ELR (cell line): ENCODE data around the gene GDF9.
A peak's percentile ranks its signal among the peaks of the same experiment; 100 is the strongest.

Experiments
- DNase-seq: peaks from one replicate; pipeline ENCODE4 v3.0.0-alpha.2; 2015; ENCODE audit warnings: low read depth

GDF9 gene

DNA sequence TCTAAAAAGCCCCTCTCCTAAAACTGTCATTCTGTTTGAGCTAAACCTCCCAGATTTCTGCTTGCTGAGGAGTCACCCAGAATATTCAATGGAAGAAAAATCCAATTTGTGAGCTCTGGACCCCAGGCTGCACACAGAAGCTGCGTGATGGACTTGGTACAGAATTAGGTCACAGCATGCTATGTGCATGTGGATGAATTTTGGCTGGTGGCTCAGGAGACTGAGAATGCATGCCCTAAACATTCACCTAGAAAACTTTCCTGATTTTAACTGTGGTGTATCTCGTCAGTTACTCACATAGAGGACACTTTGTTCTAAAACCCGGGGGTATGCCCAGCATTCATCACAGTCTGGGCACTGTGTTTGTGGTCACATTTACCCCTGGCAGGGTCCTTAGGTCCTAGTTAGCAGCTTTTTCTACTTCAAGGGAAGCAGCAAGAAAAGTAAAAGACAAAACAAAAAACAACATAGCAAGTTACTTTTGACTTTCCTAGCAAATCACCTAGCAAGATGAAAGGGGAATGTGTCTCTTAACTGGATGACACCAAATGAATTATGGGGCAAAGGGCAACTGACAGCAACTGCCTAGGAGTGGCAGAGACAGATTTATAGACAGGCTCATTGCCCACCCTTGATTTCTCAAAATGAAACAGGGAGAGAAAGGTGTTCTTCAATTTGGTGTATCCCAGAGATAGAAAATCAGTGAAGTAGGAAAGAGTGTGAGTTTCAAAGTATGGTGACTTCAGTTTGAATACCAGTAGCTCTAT, 27.6 kb downstream of the GDF9 start:
- no peak for DNase-seq

DNA sequence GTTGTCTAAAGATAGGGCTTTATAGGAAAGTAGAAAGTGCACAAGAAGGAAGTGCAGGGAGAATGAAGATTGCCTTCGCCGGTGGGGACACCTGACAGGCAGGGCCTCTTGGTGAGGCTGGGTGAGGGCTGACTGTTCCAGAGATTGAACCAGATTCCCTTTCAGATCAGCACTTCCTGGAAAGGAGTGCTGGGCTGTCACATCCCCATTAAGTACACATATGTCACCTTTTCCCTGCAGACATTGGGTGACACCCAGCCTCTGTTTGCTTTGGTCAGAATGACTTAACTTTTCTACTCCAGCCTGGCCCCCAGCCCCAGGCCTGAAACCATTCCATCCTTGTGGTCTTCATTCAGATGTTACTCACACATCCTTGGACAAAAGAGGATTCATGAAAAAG, 28.4 kb downstream of the GDF9 start:
- DNase-seq: no peak

DNA sequence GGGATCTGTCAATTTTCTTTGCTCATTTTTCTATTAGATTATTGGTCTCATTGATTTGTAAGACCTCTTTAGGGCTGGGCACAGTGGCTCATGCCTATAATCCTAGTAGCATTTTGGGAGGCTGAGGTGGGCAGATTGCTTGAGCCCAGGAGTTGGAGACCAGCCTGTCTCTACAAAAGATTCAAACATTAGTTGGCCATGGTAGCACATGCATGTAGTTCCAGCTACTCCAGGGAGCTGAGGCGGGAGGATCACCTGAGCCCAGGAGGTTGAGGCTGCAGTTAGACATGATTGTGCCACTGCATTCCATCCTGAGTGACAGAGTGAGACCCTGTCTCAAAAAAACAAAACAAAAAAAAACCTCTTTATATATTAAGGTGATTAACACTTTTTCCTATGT, 29.4 kb downstream of the GDF9 start:
- DNase-seq: no peak

DNA sequence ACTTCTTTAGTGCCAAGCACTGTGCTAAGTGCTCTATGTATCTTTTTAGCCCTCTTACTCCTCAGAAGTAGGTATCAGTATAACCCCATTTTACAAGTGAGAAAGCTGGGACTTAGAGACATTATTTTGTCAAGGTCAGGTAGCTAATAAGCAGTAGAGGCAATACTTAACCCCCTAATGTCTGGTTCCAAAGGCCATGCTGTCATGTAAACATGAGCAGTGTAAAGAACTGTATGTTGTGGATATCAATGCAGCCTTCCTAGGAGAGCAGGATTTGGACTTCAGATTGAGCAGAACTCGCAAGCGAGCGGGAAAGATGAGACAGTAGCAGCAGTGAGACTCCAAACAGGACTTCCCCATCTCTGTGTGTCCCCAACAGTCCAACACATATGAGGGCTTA, 32.2 kb downstream of the GDF9 start:
- DNase-seq: no peak

DNA sequence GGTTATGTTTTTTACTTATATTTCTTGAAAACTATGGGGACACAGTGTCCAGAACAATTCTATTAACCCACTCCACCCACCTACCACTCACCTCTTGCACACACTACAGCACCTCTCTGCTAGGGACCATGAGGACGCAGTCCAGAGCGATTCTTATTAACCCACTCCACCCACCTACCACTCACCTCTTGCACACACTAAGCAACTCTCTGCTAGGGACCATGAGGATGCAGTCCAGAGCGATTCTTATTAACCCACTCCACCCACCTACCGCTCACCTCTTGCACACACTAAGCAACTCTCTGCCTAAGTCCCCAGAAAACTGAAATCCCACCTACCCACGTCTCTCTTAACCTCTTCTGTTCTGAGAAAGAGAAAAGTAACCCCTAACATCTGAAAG, 33.7 kb downstream of the GDF9 start:
- no peak for DNase-seq

DNA sequence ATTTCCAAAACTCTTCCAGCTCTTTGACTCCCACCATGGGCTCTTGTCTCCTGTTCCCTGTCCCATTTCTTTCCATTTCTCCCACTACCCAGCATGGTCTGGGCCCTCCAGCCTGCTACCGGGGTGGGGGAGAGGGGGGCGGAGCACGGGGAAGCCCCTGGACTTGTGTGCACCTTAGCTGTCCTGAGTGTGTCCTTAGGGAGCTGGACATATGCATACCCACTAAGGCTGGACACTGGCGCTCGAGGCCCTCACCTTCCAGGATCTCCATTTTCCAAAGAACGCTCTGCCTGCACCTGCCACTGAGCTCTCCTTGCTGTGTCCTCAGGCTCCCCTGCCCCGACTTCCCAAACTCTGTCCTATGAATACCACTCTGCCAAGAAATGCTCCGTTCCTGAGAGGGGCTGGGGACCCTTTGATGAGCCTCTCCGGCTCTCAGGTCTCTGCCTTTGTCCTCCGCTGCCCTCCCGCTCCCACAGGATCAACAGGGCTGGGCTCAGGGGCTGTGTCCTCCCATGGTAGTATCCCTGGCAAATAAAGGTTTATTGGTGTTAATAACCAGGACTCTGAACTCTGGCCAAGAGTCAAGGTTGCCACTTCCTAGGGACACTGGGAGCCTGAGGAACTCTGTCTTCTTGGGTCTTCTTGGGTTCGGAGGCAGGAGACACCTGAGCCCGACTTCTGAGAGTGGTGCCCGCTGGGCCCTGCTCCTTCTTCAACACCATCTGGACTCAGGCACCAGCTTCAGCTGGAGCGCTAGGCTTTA, 35.0 kb downstream of the GDF9 start:
- no peak for DNase-seq

DNA sequence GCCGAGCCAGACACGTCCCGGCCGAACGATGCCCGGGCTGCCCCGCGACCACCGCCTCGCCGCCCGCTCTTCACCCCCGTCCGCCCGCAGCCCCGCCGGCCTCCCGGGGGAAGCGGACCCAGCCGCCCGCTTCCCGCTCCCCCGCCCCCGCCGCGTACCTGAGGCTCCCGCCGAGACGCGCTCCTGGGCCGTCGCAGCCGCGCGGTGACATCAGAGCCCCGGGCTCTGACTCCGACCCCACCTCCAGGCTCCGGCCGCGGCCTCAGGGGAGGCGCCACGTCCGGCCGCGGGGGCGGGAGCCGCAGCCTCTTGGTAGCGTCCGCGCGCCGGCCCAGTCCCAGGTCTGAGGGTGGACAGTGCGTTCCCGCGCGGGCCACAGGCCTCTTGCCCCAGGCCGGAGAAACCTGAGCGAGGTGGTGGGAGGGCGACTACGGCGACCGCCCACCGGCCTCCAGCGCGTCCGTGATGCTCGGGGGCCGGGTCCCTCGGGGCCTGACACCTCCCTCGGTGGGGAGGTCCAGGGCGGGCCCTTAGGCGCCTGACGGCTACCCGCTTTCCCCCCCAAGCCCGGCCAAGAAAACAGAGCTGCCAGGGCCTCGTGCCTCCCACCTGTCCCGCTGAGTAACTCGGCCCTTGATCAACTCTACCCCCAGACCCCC, 35.7 kb downstream of the GDF9 start, which contains the start of gene SHROOM1:
Gene SHROOM1 (minus strand): TSS at position 212 of the 659 bp plus-strand sequence. CDS start 4,507 bp downstream, outside the sequence.
- DNase-seq: peak; percentile 84

DNA sequence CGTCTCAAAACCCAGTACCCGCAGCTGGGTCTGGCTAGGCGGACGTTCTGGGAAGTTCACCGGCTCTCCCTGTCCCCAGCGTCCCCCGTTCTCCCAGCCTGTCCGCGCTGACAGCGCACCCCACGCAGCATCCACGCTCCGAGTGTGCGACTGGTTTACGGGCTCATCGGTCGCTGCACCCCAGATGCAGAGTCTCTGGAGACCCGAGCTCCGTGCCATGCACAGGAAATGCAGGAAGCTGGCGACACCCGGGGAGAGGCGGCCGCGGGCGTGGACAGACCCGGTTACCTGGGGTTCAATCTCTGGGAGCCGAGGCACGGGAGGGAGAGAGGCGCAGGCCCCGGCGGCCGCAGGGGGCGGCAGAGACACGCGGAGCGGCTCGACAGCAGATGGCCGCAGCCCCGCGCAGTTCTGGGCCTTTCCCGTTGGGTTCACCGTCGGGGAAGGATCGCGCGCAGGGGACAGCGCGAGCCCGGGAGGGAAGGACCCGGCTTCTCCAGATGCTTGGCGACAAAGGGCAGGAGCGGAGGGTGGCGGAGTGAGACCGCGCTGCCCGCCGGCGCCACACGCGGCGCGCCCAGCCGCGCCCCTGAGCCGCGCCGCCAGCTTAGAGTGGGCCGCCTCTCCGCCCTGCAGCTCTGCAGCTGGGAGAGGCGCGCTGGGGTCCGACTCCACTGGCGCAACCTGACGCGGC, 36.4 kb downstream of the GDF9 start:
- peak; percentile 83 for DNase-seq

DNA sequence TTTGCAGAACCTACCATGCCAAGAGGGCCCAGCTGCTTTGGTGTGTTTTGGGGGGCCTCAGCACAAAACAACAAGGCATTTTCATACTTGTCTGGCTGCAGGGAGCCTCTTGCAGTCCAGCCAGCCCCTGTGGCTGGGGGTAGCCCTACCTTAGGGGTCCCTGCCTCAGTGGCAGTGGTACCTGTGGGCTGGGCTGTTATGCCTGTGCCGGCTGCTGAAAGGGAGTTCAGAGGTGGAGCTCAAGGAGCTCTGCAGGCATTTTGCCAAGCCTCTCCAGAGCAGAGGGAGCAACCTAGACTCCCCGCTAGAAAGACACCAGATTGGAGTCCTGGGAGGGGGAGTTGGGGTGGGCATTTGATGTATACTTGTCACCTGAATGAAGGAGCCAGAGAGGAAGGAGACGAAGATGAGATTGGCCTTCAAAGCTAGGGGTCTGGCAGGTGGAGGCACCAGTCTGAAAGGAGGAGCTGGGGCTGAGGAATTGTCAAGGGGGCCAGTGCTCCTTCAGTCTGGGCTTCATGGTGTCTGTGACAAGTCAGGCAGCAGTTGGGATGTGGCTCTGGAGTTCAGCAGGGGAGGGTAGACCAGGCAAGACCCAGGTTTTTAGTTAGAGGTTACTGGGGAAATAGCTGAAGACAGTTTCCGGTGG, 37.3 kb downstream of the GDF9 start:
- no peak for DNase-seq

DNA sequence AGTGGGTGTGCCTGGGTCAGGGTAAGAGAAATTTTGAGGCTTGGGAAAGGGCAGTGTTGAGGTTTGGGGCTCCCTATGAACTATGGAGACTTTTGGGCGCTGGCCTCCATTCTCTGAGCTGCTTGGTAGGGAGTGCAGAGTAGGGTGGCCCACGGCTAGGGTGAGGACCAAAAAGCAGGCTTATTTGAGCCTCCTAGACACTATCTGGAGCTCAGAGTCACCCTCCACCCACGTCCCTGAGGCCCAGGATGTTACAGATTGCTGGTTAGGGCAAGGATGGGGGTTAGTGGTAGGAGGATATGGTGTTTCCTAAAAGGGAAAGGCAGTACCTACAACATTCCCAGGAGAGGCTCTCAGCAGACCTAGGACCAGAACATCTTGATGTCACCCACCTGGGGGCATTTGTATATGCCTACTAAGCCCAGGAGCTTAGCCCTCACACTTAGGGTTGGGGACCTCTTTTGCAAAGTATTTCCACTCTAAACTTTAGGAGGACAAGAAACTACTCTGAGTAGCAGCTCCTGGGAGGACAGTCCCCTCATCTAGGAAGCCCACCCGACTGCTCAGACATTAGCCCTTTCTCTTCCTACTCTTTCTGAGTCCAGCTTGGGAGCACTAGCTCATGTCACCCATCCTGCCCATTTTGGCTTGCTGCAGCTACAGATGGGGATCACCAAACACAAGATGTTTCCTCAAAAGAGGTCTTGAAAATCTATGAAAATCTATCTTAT, 38.2 kb downstream of the GDF9 start:
- DNase-seq: no peak

DNA sequence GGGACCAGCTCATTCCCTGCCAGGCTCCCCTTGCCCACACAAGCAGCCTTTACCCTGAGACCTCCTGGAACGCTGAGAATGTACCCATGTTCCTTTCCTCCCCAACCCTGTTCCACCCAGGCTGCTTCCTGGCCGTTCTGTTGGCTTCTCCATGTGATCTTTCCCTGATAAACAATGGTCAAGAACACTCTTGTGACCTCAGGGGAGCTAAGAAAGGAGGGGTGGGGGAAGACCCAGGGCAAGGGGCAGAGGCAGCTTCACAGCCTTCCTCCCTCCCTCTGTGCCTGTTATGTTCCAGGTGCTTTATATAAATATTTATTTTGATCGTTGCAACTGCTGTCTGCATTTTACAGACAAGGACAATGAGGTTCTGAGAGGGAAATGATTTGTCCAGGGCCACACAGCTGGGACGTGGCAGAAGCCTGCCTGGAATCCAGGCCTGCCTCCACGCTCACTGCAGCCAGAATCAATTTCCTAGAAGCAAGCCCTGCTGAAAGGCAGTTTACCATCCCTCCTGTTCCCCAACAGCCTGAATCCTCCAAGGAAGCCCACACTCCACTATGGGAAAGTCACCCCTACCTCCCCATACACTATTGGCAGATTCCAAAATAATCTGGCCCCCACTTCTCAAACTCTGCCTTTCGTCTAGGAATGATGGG, 39.7 kb downstream of the GDF9 start:
- DNase-seq: no peak

DNA sequence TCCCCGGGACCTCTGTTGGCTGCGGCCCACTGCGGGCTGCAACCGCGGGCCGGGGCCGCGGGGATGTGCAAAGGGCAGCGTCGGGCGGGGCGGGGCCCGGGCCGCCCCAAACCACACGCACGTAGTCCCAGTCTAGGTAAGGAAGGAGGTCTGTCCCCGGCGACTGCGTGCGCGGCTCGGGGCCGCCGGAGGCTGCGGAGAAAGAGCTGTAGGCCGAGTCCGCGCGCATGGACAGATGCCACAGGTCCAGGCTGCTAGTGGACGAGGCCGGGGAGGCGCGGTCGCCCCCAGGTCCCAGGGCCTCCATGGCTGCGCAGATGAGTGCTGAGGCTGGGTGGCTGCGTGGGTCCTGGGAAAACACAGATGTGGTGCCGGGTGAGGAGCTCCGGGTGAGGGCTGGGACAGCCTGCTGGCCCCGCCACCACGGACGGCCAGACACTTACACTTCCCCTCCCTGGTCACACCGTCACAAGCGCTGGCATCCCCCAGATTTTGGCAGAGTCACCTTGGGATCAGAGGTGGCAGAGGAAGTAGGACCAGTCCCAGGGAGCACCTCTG, 40.4 kb downstream of the GDF9 start:
- no peak for DNase-seq

DNA sequence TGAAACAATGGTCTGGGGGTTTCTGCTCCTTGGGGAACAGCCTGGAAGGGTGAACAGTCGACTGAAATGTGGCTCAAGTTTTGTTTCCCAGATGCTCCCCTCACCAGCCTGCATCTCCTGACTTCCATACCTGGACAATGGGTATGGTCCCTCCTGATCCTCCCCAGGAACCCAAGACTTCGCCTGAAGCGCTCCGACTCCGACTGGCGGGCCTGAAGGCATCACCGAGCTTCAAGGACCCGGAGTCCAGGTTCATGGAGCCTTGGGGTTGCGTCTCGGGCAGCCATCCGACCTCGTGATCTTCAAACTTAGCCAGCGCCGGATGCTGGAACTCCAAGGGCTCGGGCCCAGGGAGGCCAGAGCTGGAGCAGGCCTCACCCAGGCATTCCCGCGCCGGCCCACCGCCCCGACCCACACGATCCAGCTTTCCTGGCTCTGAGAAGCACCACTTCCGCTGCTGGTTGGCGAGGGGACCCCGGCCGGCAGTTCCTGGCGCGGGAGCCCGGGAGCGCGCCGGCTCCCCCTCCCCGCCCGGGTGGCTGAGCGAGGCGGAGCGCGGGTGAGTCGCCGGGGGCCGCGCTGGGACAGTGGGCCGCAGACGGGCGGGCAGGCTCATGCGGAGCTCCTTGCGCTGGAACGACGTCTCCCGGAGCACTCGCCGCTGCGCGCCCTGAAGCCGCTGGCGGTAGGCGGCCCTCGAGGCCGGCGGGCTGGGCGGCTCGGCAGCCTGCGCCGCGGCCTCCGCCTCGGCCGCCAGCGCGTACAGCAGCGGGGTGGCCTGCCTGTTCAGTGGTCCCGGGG, 41.0 kb downstream of the GDF9 start:
- no peak for DNase-seq

DNA sequence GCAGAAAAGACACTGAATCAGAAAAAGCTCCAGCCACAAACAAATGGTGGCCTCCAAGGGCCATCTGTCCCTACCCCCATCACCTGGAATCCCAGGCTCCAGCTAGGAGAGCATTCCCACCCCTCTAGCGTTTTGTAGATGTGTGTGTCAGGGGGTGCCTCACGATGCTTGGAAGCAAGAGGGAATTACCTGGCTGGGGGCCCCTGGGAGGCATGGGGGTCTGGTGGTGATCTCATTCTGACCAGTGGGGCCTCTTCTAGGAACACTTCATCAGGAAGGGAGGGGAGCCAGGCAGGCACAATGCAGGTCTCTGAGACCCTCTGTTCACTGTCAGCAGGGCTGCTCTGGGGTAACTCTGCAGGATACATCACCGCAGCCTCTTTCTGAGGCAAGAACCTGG, 41.8 kb downstream of the GDF9 start:
- DNase-seq: no peak

DNA sequence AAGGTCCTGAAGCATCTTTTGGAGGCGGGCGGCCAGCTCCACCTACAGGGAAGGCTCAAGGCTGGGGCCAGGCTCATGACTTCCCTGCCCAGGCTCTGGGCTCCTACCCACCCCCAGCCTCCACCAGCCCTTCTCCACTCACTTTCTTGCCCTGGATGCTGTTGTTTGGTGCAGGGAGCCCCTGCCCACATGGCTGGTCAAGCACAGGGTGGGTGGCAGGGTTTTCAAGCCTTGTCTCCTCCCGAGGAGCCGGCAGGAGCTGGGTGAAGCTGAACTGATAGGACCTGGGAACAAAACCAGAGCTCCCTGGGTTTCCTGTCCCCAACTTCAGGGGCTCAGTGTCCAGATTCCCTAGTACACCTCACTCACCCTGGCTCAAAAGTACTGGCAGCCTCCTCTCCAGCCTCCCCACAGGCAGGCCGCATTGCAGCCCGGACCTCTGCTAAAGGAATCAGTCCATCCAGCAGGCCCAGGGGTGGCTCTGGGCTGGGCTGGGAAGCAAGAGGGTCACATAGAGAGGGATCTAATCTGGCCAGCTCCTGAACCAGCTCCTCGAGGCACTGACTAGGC, 42.7 kb downstream of the GDF9 start:
- DNase-seq: no peak

DNA sequence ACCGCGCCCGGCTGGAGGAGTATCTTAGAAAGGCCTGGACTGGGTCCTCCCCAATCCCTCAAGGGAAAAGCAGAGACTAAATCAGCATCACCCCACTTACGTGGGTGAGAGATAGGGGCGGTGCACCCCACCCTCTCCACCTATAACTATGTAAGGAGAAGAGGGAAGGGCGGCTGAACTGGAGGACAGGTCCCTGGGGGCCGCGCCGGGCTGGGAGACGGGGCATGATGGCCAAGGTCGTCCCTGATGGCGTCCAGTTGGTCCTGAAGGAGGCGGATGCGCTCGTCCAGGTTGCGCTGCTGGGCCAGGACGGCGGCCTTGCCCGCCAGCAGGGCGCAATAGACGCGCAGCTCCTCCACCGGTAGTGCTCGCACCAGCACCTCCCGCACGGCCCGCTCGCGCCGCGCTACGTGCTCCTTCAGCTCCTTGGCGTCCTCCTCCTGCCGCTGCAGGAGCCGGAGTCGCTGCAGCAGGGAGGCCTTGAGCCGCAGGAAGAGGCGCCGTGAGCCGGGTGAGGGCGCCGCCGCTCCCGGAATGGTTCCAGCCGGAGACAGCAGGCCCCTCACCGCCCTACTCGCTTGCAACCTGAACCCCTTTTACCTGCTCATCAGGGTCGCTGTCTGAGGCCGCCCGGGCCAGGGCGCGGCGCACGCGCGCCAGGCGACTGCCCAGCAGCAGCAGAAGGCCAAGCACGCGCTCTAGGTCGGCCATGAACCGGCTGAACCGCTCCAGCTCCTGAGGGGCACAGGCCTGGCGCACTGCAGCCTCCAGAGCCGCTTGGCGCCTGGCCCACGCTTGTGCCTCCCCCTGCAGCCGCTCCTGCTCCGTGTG, 43.4 kb downstream of the GDF9 start:
- no peak for DNase-seq

DNA sequence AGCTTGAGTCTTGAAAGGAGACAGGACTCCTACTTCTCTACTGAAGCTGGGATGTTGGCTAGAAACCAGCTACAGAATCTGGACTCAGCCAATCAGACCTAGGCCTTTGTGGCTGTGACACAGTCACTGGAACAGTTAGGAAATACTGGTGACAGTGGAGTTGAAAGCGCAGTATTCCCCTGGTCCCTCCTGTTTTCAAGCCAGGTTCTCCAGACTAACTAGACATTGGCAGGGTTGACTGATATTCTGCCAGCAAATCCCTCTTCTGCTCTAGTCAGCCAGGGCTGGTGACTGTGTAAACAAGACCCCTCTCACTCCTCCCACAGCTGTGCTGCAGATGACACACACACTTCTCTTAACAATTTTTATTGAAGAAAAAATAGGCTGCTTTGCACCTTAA, 44.5 kb downstream of the GDF9 start:
- DNase-seq: peak; percentile 46

DNA sequence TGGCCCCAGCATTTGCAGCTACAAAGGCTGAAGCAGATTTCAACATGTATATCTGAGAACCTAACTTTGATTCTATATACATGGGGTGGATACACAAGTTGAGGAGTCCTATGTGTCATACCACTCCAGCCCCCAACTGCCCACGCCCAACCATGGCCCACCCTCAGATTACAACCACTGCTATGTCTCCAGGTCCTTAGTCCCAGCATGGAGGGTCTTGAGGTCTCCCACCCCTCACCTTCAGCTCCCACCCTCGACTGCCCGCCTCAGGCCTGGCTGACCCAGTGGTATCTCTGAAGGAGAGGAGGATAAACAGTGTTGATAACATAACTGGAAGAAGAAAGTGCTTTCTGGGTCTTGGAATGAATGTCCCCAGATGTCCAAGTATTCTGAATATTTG, 44.9 kb downstream of the GDF9 start:
- no peak for DNase-seq
